ENCODE measurements around the gene FIBP. TPM values are rescaled to one million over a fixed set of nuclear protein-coding genes. Genes with fewer than 3 reads are reported as not detected.

The FIBP gene
- total and polyA plus RNA-seq, 10 of the 15 experiments (the other 5 are each of a cell fraction or from before 2014, with no cell fraction given), result 65.1 to 182 (median 94.6) TPM

DNA sequence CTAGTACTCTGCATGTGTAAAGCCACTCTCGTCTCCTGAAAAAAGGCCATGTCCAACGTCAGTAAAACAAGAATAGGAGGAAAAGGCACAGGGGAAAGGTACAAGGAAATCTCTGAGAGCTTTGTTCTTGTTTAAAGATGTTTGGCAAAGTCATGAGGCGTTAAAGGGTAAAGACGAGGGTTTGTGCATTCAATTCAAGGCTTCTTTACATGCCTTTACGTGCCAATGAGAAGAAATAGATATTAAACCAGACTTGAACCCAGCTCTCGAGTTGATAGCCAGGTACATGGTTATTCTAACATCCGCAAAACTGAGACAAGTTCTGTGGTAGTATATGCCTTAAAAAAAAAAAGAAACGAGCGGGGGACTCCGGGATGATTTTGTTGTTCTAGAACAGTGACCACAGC lies 29.6 kb downstream of the FIBP start:
- RAD21 ChIA-PET (ENCODE audit: unreplicated experiment), result interaction anchor here (1.3 to 5.0 kb wide), 6 partner anchors 13 to 277 kb away, joined by 3 to 76 read pairs (median 4); partner anchors contain the start of genes CCDC85B, FIBP and KAT5
- H3K79me2 ChIP-seq (ENCODE audit: control insufficient read depth, insufficient read depth, low read length), result peaks cover 66% of the 10 kb centered on the region
- H3K9ac ChIP-seq (ENCODE audit: control insufficient read depth, insufficient read depth, low read length), result peak overlapping the region; percentile 97
- peaks cover 29 to 36% of the 10 kb centered on the region in 2 experiments; a peak in 3 of 4 replicates for H3K36me3 ChIP-seq (ENCODE audit: control insufficient read depth in 2 of 2, insufficient read depth in 2 of 2, low read length in 1 of 2)
- no TSS peak for BruUV-seq (replicated peaks)
- no peak for ATAC-seq
- H3K27ac ChIP-seq (ENCODE audit: control insufficient read depth, insufficient read depth), result peak overlapping the region; percentile 100
- in situ Hi-C loops (cut with MboI), result loop anchor here (25.0 kb wide), 1 partner anchor 1621 kb away; the partner anchor contains the start of genes DNAJC4, FKBP2, NUDT22 and PPP1R14B
- H2AFZ ChIP-seq (ENCODE audit: control insufficient read depth, low read depth, low read length), result peak overlapping the region; percentile 78
- peak overlapping the region; percentile 76 for H3K4me3 ChIP-seq
- SMC1A ChIA-PET (ENCODE audit: uncharacterized antibody, unreplicated experiment), result interaction anchor here (1.4 to 4.3 kb wide), 6 partner anchors 12 to 205 kb away, joined by 3 to 52 read pairs (median 10); partner anchors contain the start of genes CCDC85B, FIBP and KAT5
- no peaks in the 10 kb centered on the region for H3K9me3 ChIP-seq (replicated peaks; ENCODE audit: control insufficient read depth, insufficient read depth, low read length)
- TF ChIP-seq ETV6 (conservative IDR thresholded peaks at IDR 0.05 in 1 of 2, IDR thresholded peaks at IDR 0.05 in 1 of 2; ENCODE audit: borderline replicate concordance in 1 of 2, low read depth in 1 of 2) (0 out of 4 replicates have a peak, but pooled peaks of 1 of the 2 experiments have one; percentile 5), IRF4 (IDR thresholded peaks at IDR 0.05; ENCODE audit: low read depth, low read length) (no peak), ZNF622 (IDR thresholded peaks at IDR 0.05) (no peak), MTA2 (IDR thresholded peaks at IDR 0.05; ENCODE audit: low read depth) (no peak)
- TF ChIP-seq, protein P1, sequence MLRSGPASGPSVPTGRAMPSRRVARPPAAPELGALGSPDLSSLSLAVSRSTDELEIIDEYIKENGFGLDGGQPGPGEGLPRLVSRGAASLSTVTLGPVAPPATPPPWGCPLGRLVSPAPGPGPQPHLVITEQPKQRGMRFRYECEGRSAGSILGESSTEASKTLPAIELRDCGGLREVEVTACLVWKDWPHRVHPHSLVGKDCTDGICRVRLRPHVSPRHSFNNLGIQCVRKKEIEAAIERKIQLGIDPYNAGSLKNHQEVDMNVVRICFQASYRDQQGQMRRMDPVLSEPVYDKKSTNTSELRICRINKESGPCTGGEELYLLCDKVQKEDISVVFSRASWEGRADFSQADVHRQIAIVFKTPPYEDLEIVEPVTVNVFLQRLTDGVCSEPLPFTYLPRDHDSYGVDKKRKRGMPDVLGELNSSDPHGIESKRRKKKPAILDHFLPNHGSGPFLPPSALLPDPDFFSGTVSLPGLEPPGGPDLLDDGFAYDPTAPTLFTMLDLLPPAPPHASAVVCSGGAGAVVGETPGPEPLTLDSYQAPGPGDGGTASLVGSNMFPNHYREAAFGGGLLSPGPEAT (IDR thresholded peaks at IDR 0.05; ENCODE audit: low read depth), result no peak
- TF ChIP-seq, protein P2, sequence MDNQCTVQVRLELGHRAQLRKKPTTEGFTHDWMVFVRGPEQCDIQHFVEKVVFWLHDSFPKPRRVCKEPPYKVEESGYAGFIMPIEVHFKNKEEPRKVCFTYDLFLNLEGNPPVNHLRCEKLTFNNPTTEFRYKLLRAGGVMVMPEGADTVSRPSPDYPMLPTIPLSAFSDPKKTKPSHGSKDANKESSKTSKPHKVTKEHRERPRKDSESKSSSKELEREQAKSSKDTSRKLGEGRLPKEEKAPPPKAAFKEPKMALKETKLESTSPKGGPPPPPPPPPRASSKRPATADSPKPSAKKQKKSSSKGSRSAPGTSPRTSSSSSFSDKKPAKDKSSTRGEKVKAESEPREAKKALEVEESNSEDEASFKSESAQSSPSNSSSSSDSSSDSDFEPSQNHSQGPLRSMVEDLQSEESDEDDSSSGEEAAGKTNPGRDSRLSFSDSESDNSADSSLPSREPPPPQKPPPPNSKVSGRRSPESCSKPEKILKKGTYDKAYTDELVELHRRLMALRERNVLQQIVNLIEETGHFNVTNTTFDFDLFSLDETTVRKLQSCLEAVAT (IDR thresholded peaks at IDR 0.05), result no peak
- no peaks in the 10 kb centered on the region for H3K27me3 ChIP-seq (replicated peaks in 1 of 2; ENCODE audit: control insufficient read depth in 2 of 2, insufficient read depth in 2 of 2, low read length in 1 of 2)
- DNase-seq (ENCODE audit: low read depth, low spot score), result no peak
- WGBS (ENCODE audit: insufficient coverage, insufficient replicate concordance, low lambda C conversion rate, missing lambda C conversion rate), result 1% methylated on average over 10 of the region's 10 CpGs
- H3K4me2 ChIP-seq (ENCODE audit: control insufficient read depth, insufficient read depth), result peak overlapping the region; percentile 99
- CTCF ChIA-PET, result interaction anchor here (0.8 to 5.7 kb wide), 13 partner anchors 12 to 220 kb away, joined by 3 to 146 read pairs (median 4); partner anchors contain the start of genes CCDC85B, EFEMP2, FIBP and KAT5
- H3K4me1 ChIP-seq (ENCODE audit: control insufficient read depth, insufficient read depth, low read length), result peaks cover 25% of the 10 kb centered on the region
- peaks cover 19% of the 10 kb centered on the region for H4K20me1 ChIP-seq (ENCODE audit: control insufficient read depth, insufficient read depth)
- POLR2A ChIA-PET, result interaction anchor here (0.6 to 5.6 kb wide), 21 partner anchors 10 to 277 kb away, joined by 3 to 155 read pairs (median 5); partner anchors contain the start of genes BANF1, CCDC85B, EFEMP2 and EIF1AD
- intact Hi-C loops (cut with micrococcal nuclease; ENCODE audit: unreplicated experiment), result loop anchor here (1.0 to 5.0 kb wide), 4 partner anchors 30 to 195 kb away; partner anchors contain the start of genes BANF1, EIF1AD, FIBP and SF3B2
- FAIRE-seq, result no peak

Data from GM12878 (cell line).